IMR-90 (cell line): ENCODE results near the gene TRIP4. TPM values are rescaled to one million over a fixed set of nuclear protein-coding genes. Genes with fewer than 3 reads are reported as not detected.

Source experiments
- ATAC-seq: fragments of 200-7000 bp; cut with Tn5 transposase; 2 replicates; pipeline ENCODE4 v1.9.1; 2020; ENCODE audit warnings: low read depth, mild to moderate bottlenecking, moderate library complexity
- BruUV-seq: library from RNA; stranded (reverse); fragments of 400-500 nt; replicated peaks from 2 replicates; lab custom pipeline; 2021; lab: Mats Ljungman, UMichigan
- CTCF ChIA-PET: fragments of 300-600 bp; formaldehyde crosslinking; extraction: SDS; loops from one replicate; lab custom pipeline; 2021; ENCODE audit warnings: antibody characterized with exemption; lab: Yijun Ruan, JAX
- POLR2A ChIA-PET: fragments of 300-600 bp; sonication (Branson Sonifier 250); formaldehyde crosslinking; loops from one replicate; lab custom pipeline; 2022; ENCODE audit warnings: antibody characterized with exemption; ENCODE audit not compliant: unreplicated experiment; lab: Charles Lee
- DNase-seq: peaks from one replicate; pipeline ENCODE4 v3.0.0; 2013
- H2AFZ ChIP-seq: replicated peaks from 2 replicates; pipeline ENCODE3; 2013; ENCODE audit warnings: low read length, mild to moderate bottlenecking; ENCODE audit not compliant: poor library complexity
- H2AK5ac ChIP-seq: 2 replicates; pipeline ENCODE4 v1.6.1; 2013; ENCODE audit warnings: low read depth, low read length, inconsistent platforms
- H2AK9ac ChIP-seq: replicated peaks from 2 replicates; pipeline ENCODE3; 2013; ENCODE audit warnings: mild to moderate bottlenecking, low read depth, low read length, moderate library complexity; ENCODE audit not compliant: poor library complexity
- H2BK120ac ChIP-seq: 2 replicates; pipeline ENCODE4 v1.6.1; 2013; ENCODE audit warnings: low read depth, low read length, inconsistent platforms
- H2BK15ac ChIP-seq: 3 replicates; pipeline ENCODE4 v1.6.1; 2013; ENCODE audit warnings: low read depth, low read length, inconsistent platforms
- H2BK20ac ChIP-seq: 2 replicates; pipeline ENCODE4 v1.6.1; 2013; ENCODE audit warnings: low read depth, mild to moderate bottlenecking, inconsistent platforms, low read length, moderate library complexity
- H2BK5ac ChIP-seq: 2 replicates; pipeline ENCODE4 v1.6.1; 2013; ENCODE audit warnings: mild to moderate bottlenecking, low read depth, low read length, inconsistent platforms; ENCODE audit not compliant: poor library complexity, severe bottlenecking
- H3K14ac ChIP-seq: replicated peaks from 2 replicates; pipeline ENCODE4 v1.6.1; 2013; ENCODE audit warnings: low read depth, low read length, inconsistent platforms
- H3K18ac ChIP-seq: 2 replicates; pipeline ENCODE4 v1.6.1; 2013; ENCODE audit warnings: low read depth, low read length, control low read depth
- H3K23ac ChIP-seq: 2 replicates; pipeline ENCODE4 v1.6.1; 2013; ENCODE audit warnings: low read depth, low read length, inconsistent platforms
- H3K27ac ChIP-seq: 2 replicates; pipeline ENCODE4 v1.5.1; 2013; ENCODE audit warnings: mild to moderate bottlenecking, control low read depth, low read length; ENCODE audit not compliant: insufficient read depth
- H3K27me3 ChIP-seq: 2 replicates; pipeline ENCODE4 v1.6.1; 2013; ENCODE audit warnings: low read length; ENCODE audit not compliant: control insufficient read depth, insufficient read depth
- H3K36me3 ChIP-seq: 2 replicates; pipeline ENCODE4 v1.6.1; 2013; ENCODE audit warnings: low read length, mixed read lengths; ENCODE audit not compliant: control insufficient read depth, insufficient read depth
- H3K4ac ChIP-seq: 2 replicates; pipeline ENCODE4 v1.6.1; 2013; ENCODE audit warnings: low read depth, low read length, inconsistent platforms
- H3K4me1 ChIP-seq: 2 replicates; pipeline ENCODE4 v1.6.1; 2013; ENCODE audit warnings: low read length, mixed read lengths; ENCODE audit not compliant: control insufficient read depth, insufficient read depth
- H3K4me2 ChIP-seq: 2 replicates; pipeline ENCODE4 v1.6.1; 2013; ENCODE audit warnings: low read depth, mild to moderate bottlenecking, control low read depth, low read length, moderate library complexity
- H3K4me3 ChIP-seq: 2 replicates; pipeline ENCODE4 v1.5.1; 2013; ENCODE audit warnings: low read depth, mild to moderate bottlenecking, control low read depth, low read length, moderate library complexity; ENCODE audit not compliant: insufficient read depth
- H3K56ac ChIP-seq: 2 replicates; pipeline ENCODE4 v1.6.1; 2013; ENCODE audit warnings: low read length, inconsistent platforms; ENCODE audit not compliant: insufficient read depth; ENCODE audit errors: extremely low read depth
- H3K79me1 ChIP-seq, 2 experiments: 2 replicates each; pipeline ENCODE4 v1.6.1; 2013; ENCODE audit warnings: low read length in 2 of 2, inconsistent platforms in 1 of 2, low read depth in 1 of 2
- H3K9ac ChIP-seq: 2 replicates; pipeline ENCODE4 v1.6.1; 2013; ENCODE audit warnings: low read depth, low read length, control low read depth
- H3K9me1 ChIP-seq: 2 replicates; pipeline ENCODE4 v1.6.1; 2013; ENCODE audit warnings: low read length, inconsistent platforms; ENCODE audit not compliant: insufficient read depth
- H3K9me3 ChIP-seq: 2 replicates; pipeline ENCODE4 v1.6.1; 2013; ENCODE audit warnings: low read length; ENCODE audit not compliant: control insufficient read depth, insufficient read depth
- H4K20me1 ChIP-seq: 2 replicates; pipeline ENCODE4 v1.6.1; 2013; ENCODE audit warnings: low read length, inconsistent platforms; ENCODE audit not compliant: insufficient read depth
- H4K5ac ChIP-seq: 2 replicates; pipeline ENCODE4 v1.6.1; 2013; ENCODE audit warnings: mild to moderate bottlenecking, low read depth, low read length, control low read depth
- H4K8ac ChIP-seq, 2 experiments: 2 replicates each; pipeline ENCODE4 v1.6.1; 2013; ENCODE audit warnings: low read depth in 2 of 2, low read length in 2 of 2, control low read depth in 1 of 2, inconsistent platforms in 1 of 2
- H4K91ac ChIP-seq: 2 replicates; pipeline ENCODE4 v1.6.1; 2013; ENCODE audit warnings: low read depth, low read length, inconsistent platforms; ENCODE audit not compliant: insufficient read depth
- BHLHE40 ChIP-seq: fragments of 150-350 bp; IDR thresholded peaks from 2 replicates; pipeline ENCODE4 v1.6.1; 2016; ENCODE audit warnings: mild to moderate bottlenecking, low read depth, low read length
- MAFK ChIP-seq: IDR thresholded peaks from 2 replicates; pipeline ENCODE4 v1.6.1; 2012; ENCODE audit warnings: low read depth, low read length, improper control_type of control experiment
- NFE2L2 ChIP-seq: fragments of 150-350 bp; IDR thresholded peaks from 2 replicates; pipeline ENCODE4 v1.6.1; 2016; ENCODE audit warnings: low read depth, mild to moderate bottlenecking, low read length
- POLR2A ChIP-seq: IDR thresholded peaks from 2 replicates; pipeline ENCODE4 v1.6.1; 2012; ENCODE audit warnings: mild to moderate bottlenecking, low read depth, low read length
- RAD21 ChIP-seq: IDR thresholded peaks from 2 replicates; pipeline ENCODE4 v1.6.1; 2012; ENCODE audit warnings: low read length, improper control_type of control experiment
- RCOR1 ChIP-seq: IDR thresholded peaks from 2 replicates; pipeline ENCODE4 v1.6.1; 2012; ENCODE audit warnings: mild to moderate bottlenecking, low read length, improper control_type of control experiment; ENCODE audit not compliant: insufficient replicate concordance
- RFX5 ChIP-seq: IDR thresholded peaks from 2 replicates; pipeline ENCODE4 v1.8.0; 2012; ENCODE audit warnings: low read depth, mild to moderate bottlenecking, low read length, moderate library complexity
- SMC3 ChIP-seq: fragments of 150-350 bp; IDR thresholded peaks from 2 replicates; pipeline ENCODE4 v1.6.1; 2016; ENCODE audit warnings: low read depth, mild to moderate bottlenecking, antibody characterized with exemption, low read length, moderate library complexity
- WGBS, 2 experiments: methylation state at CpG; one replicate each; pipeline versions ENCODE4 v1.1.5 to v1.1.7; 2013; ENCODE audit warnings: missing lambda C conversion rate in 2 of 2; ENCODE audit not compliant: insufficient read length in 1 of 2; ENCODE audit errors: extremely low coverage in 2 of 2; 5-methylcytosine and 5-hydroxymethylcytosine counted together
- dilution Hi-C: fragments of 300-500 bp; cut with HindIII; formaldehyde crosslinking; loops from one replicate; pipeline ENCODE4 v1.14.3; 2018; ENCODE audit warnings: low sequenced_read_pairs; ENCODE audit not compliant: unreplicated experiment
- in situ Hi-C: fragments of 300-500 bp; cut with MboI; formaldehyde crosslinking; loops from 3 replicates; pipeline ENCODE4 v1.14.3; 2019; ENCODE audit warnings: low sequenced_read_pairs, inconsistent platforms, mixed read lengths
- intact Hi-C: fragments of 100-400 bp; cut with micrococcal nuclease; formaldehyde crosslinking; loops from 2 replicates; pipeline ENCODE4 v1.10.0; 2022
- polyA plus RNA-seq, 3 experiments: library from polyadenylated mRNA; depleted of rRNA; stranded (reverse); fragments of >200 nt; gene quantifications; 2 replicates each; pipeline ENCODE4 v1.2.3, GENCODE V29; 2012; ENCODE audit warnings: low replicate concordance in 1 of 3
- total RNA-seq: library from RNA; depleted of rRNA; stranded (reverse); fragments of >200 nt; gene quantifications from 2 replicates; pipeline ENCODE4 v1.2.3, GENCODE V29; 2012
- TF ChIP-seq, protein P1 (sequence below): conservative IDR thresholded peaks from 2 replicates; pipeline ENCODE4 v1.5.1; 2012; ENCODE audit warnings: mild to moderate bottlenecking, low read depth, low read length, improper control_type of control experiment

TRIP4 gene
- total and polyA plus RNA-seq, 2 of the 4 experiments (the other 2 are of a cell fraction): 13.1 to 19.4 TPM

- no TSS peak for BruUV-seq
- CTCF ChIA-PET: no interaction called here
Observed at GRCh38 chr15:64461721-64462162, 74.1 kb downstream of the TRIP4 start.

More at GRCh38 chr15:64461721-64462162, 74.1 kb downstream of the TRIP4 start:
- Histone ChIP-seq H3K56ac (peak overlapping the region; percentile 38; the same call in 1 of the 2 replicates), H3K4me2 (peak overlapping the region; percentile 96), H2BK20ac (no peak overlapping the region), H4K91ac (peak overlapping the region; percentile 10; the same call in 1 of the 2 replicates), H3K4me3 (peak overlapping the region; percentile 70), H2BK5ac (peak overlapping the region; percentile 39), H4K20me1 (peaks cover 49% of the 10 kb centered on the region), H2BK15ac (no peak overlapping the region), H2BK120ac (no peak overlapping the region), H4K8ac (0 out of 4 replicates have a peak overlapping the region, but pooled peaks of 1 of the 2 experiments have one; percentile 14), H3K27ac (peak overlapping the region; percentile 45), H3K18ac (peak overlapping the region; percentile 0; the same call in 1 of the 2 replicates), H3K4ac (peak overlapping the region; percentile 13), H3K36me3 (peaks cover 3% of the 10 kb centered on the region; the same call in 1 of the 2 replicates), H3K79me1 (peaks cover 22 to 51% of the 10 kb centered on the region in 2 experiments; a peak in 3 of 4 replicates), H3K9me1 (peaks cover 11% of the 10 kb centered on the region; the same call in 1 of the 2 replicates), H2AK9ac (peak overlapping the region; percentile 10), H3K9me3 (no peaks in the 10 kb centered on the region), H3K4me1 (peaks cover 11% of the 10 kb centered on the region), H2AFZ (no peak overlapping the region), H4K5ac (no peak overlapping the region), H3K9ac (peak overlapping the region; percentile 37), H3K14ac (peak overlapping the region; percentile 8; the same call in 1 of the 2 replicates), H2AK5ac (peak overlapping the region; percentile 0; the same call in 1 of the 2 replicates), H3K27me3 (no peaks in the 10 kb centered on the region), H3K23ac (peak overlapping the region; percentile 53; the same call in 1 of the 2 replicates)
- peak; percentile 27 for DNase-seq
- peak; percentile 7; the same call in 1 of the 2 replicates for ATAC-seq
- dilution Hi-C loops: no loop called here
- in situ Hi-C loops: no loop called here
- intact Hi-C loops: loop anchor here (5.0 kb wide), 1 partner anchor 46 kb away; no protein-coding TSS in a partner anchor
- no peak for TF ChIP-seq MAFK
- TF ChIP-seq RAD21: no peak
- no peak for TF ChIP-seq RFX5
- TF ChIP-seq SMC3: no peak
- TF ChIP-seq, protein P1, sequence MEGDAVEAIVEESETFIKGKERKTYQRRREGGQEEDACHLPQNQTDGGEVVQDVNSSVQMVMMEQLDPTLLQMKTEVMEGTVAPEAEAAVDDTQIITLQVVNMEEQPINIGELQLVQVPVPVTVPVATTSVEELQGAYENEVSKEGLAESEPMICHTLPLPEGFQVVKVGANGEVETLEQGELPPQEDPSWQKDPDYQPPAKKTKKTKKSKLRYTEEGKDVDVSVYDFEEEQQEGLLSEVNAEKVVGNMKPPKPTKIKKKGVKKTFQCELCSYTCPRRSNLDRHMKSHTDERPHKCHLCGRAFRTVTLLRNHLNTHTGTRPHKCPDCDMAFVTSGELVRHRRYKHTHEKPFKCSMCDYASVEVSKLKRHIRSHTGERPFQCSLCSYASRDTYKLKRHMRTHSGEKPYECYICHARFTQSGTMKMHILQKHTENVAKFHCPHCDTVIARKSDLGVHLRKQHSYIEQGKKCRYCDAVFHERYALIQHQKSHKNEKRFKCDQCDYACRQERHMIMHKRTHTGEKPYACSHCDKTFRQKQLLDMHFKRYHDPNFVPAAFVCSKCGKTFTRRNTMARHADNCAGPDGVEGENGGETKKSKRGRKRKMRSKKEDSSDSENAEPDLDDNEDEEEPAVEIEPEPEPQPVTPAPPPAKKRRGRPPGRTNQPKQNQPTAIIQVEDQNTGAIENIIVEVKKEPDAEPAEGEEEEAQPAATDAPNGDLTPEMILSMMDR: no peak
- no peak for TF ChIP-seq RCOR1
- no peak for TF ChIP-seq POLR2A
- no peak for TF ChIP-seq BHLHE40
- TF ChIP-seq NFE2L2: no peak
- POLR2A ChIA-PET: no interaction called here
- no CpG with 5 or more reads among the region's 5 CpGs for whole genome bisulfite sequencing, 2 experiments
